H7 (cell line): ENCODE measurements around the gene PRKCE. TPM values are rescaled to one million over a fixed set of nuclear protein-coding genes. Genes with fewer than 3 reads are reported as not detected.
"Not testable (repeated sequence)": the region's sequence is repeated elsewhere in the genome, so short reads cannot be mapped to it uniquely, and the experiment has no call there.

Experiments used
- DNase-seq: peaks from one replicate; pipeline ENCODE4 v3.0.0; 2012
- H3K27me3 ChIP-seq: 2 replicates; pipeline ENCODE4 v1.6.0; 2011; ENCODE audit warnings: mild to moderate bottlenecking, low read length; ENCODE audit not compliant: control insufficient read depth, insufficient read depth
- H3K36me3 ChIP-seq: replicated peaks from 2 replicates; pipeline ENCODE4 v1.5.1; 2011; ENCODE audit warnings: low read length; ENCODE audit not compliant: control insufficient read depth, insufficient read depth
- H3K4me3 ChIP-seq: 2 replicates; pipeline ENCODE4 v1.5.1; 2011; ENCODE audit warnings: low read depth, mild to moderate bottlenecking, control low read depth, low read length, moderate library complexity; ENCODE audit not compliant: insufficient read depth
- total RNA-seq: library from RNA; depleted of rRNA; stranded (reverse); fragments of >200 nt; shearing (Covaris generic); gene quantifications from 2 replicates; pipeline ENCODE4 v1.2.3, GENCODE V29; 2014

PRKCE gene
- total RNA-seq, 1 experiment from 2014 or later, result 1.2 TPM

- Histone ChIP-seq H3K4me3 (no peak overlapping the region), H3K27me3 (no peaks in the 10 kb centered on the region), H3K36me3 (no peaks in the 10 kb centered on the region)
- peak; percentile 3 for DNase-seq
Measured at GRCh38 chr2:46198966-46199365, 547.5 kb downstream of the PRKCE start.

GRCh38 chr2:46200100-46200690 is 548.7 kb downstream of the PRKCE start:
- H3K4me3 ChIP-seq, result no peak overlapping the region
- DNase-seq, result peak; percentile 7
- H3K27me3 ChIP-seq, result no peaks in the 10 kb centered on the region
- no peaks in the 10 kb centered on the region for H3K36me3 ChIP-seq

DNA sequence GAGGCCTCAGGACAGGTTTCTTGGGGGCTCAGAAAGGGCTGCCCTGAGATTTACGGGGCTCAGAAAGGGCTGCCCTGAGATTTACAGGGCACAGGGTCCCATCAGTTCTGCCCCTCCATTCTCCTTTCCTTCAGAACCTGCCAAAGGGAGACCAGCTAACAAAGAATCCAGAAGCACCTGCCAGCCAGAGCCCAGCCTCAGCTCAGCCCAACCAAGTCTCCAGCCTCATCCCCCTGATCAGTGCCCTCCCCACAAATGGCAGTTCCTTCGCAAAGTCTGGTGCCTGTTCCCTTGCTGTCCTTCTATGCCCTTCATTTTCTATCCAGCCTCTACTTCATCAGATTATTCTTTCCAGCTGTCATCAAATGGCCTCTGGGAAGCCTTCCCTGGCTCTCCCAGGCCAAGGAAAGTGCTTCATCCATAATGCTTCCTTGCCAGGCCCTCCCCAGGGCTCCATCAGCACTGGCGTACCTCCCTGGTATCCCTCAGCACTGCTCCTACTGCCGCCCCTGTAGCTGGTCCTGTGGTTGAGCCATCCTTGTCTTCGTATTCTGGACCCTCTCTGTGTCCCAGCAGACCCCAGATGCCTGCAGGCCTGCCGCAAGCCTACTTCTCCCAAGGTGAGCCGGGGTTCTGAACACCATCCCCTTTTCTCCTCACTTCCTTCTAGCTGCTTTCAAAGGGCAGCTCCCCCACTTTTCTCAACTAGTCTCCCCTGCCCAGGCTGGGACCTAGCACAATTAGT is 549.6 kb downstream of the PRKCE start:
- peak; percentile 3 for DNase-seq
- H3K27me3 ChIP-seq, result no peaks in the 10 kb centered on the region
- H3K4me3 ChIP-seq, result no peak overlapping the region
- no peaks in the 10 kb centered on the region for H3K36me3 ChIP-seq

DNA sequence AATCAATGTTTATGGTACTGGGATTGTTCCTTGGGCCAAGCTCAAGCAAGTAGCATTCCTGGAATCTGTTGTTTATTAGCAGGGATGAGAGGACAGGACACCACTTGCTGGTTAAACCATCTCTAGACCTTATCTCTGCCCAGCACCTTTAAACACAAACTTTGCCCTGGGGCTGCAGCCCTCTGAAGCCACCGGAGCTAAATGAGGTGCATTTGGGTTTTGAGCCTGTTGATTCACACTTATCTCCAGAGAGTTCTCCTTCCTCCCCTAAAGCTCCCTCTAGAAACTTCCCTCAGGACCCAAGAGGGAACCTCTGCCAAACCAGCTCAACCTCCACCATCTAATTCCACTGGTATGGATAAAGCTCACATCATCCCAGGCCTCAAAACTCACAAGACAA is 551.0 kb downstream of the PRKCE start:
- no peak for DNase-seq
- H3K36me3 ChIP-seq, result no peaks in the 10 kb centered on the region

DNA sequence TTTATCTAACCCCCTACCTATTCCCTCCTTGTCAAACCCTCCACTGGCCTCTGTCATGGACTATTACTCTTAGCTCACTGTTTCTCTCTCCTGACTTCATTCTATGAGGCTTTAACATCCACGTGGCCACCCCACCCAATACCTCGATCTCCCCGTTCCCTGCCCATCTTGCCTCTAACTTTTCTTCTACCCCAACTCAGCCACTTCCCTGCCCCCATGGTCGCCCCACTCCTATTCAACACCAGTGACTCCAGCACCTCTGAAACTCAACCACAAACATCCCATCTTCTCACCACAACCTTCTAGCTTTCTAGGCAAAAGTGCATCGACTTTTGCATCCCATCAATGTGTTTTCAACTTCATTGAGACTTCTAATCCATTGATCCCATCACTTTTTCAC is 551.5 kb downstream of the PRKCE start:
- Histone ChIP-seq H3K36me3 (no peaks in the 10 kb centered on the region), H3K4me3 (no peak overlapping the region), H3K27me3 (no peaks in the 10 kb centered on the region)
- DNase-seq, result no peak

More for the DNA sequence above, 551.0 kb downstream of the PRKCE start:
- H3K27me3 ChIP-seq, result no peaks in the 10 kb centered on the region
- no peak overlapping the region for H3K4me3 ChIP-seq

DNA sequence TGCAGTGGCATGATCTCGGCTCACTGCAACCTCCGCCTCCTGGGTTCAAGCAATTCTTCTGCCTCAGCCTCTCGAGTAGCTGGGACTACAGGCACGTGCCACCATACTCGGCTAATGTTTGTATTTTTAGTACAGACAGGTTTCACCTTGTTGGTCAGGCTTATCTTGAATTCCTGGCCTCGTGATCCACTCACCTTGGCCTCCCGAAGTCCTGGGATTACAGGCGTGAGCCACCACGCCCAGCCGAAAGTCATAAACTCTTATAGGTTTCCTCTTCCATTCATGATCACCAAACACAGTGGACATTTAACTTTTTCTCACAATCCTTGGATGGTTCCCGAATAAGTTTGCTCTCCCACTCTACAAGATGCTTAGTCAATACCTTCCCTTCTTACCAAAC is 552.2 kb downstream of the PRKCE start:
- H3K36me3 ChIP-seq, DNase-seq, H3K4me3 ChIP-seq, H3K27me3 ChIP-seq: not testable (repeated sequence)

DNA sequence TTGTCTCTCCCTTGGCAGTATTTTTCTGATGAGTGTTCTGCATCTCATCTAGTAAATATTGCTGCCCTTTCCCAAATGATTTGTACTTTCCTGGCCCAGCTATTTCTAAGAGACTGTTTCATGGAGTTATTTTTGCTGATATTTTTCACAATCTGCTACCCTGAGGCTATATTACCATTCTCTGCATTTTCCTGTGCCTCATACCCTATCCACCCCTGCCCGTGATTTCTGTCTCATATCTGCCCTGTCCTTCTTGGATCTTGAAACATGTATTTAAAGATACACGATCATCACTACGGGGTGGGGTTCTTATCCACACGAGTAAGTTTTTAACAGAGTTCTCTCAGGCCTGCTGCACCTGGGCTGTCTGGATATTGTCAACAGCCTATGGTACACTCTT is 556.1 kb downstream of the PRKCE start:
- H3K36me3 ChIP-seq, result no peaks in the 10 kb centered on the region
- no peak overlapping the region for H3K4me3 ChIP-seq
- no peak for DNase-seq
- no peaks in the 10 kb centered on the region for H3K27me3 ChIP-seq

DNA sequence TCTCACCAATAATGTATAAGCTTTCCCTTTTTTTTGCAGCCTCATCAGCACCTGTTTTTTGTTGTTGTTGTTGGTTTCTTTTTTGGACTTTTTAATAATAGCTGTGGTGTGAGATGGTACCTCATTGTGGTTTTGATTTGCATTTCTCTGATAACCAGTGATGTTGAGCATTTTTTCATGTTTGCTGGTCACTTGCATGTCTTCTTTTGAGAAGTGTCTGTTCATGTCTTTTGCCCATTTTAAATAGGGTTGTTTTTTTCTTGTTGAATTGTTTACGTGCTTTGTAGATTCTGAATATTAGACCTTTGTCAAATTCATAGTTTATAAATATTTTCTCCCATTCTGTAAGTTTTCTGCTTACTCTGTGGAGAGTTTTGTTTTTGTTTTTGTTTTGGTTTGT is 557.3 kb downstream of the PRKCE start:
- no peaks in the 10 kb centered on the region for H3K36me3 ChIP-seq
- no peak overlapping the region for H3K4me3 ChIP-seq
- DNase-seq, result no peak
- no peaks in the 10 kb centered on the region for H3K27me3 ChIP-seq

- DNase-seq, result no peak
- no peaks in the 10 kb centered on the region for H3K27me3 ChIP-seq
- no peak overlapping the region for H3K4me3 ChIP-seq
Measured at GRCh38 chr2:46210063-46210462, 558.6 kb downstream of the PRKCE start.

DNA sequence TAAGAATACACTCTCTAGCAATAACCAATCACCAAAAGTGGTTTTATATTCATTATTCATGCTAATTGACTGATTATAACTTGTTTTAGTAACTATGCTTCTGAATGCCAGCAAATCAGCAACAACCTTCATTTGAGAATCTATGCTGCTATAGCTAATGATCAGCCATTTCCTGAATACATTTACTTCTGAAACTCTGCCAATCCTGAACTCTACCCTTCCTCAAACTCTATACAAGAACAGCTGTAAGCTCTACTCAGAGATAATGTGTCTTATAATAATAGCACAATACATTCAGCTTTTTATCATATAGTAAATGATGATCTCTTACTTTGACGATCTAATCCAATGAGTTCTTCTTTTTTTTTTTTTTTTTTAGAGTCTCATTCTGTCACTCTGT is 560.0 kb downstream of the PRKCE start:
- Histone ChIP-seq H3K36me3 (no peaks in the 10 kb centered on the region), H3K4me3 (no peak overlapping the region), H3K27me3 (no peaks in the 10 kb centered on the region)
- DNase-seq, result no peak

More at GRCh38 chr2:46210063-46210462, 558.6 kb downstream of the PRKCE start:
- H3K36me3 ChIP-seq, result no peaks in the 10 kb centered on the region

DNA sequence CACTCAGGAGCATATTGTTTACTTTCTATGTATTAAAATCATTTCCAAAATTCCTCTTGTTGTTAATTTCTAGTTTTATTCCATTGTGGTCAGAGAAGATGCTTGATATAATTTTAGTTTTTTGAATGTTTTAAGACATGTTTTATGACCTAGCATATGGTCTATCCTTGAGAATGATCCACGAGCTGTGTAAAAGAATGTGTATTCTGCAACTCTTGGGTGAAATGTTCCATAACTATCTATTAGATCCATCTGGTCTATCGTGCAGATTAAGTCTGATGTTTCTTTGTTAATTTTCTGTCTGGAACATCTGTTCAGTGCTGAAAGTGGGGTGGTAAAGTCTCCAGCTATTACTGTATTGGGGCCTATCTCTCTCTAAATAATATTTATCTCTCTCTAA is 562.4 kb downstream of the PRKCE start:
- no peaks in the 10 kb centered on the region for H3K27me3 ChIP-seq
- no peaks in the 10 kb centered on the region for H3K36me3 ChIP-seq
- DNase-seq, result no peak
- H3K4me3 ChIP-seq, result no peak overlapping the region

GRCh38 chr2:46216213-46216612 is 564.7 kb downstream of the PRKCE start:
- DNase-seq, result no peak
- H3K27me3 ChIP-seq, result no peaks in the 10 kb centered on the region
- H3K36me3 ChIP-seq, result no peaks in the 10 kb centered on the region
- no peak overlapping the region for H3K4me3 ChIP-seq

DNA sequence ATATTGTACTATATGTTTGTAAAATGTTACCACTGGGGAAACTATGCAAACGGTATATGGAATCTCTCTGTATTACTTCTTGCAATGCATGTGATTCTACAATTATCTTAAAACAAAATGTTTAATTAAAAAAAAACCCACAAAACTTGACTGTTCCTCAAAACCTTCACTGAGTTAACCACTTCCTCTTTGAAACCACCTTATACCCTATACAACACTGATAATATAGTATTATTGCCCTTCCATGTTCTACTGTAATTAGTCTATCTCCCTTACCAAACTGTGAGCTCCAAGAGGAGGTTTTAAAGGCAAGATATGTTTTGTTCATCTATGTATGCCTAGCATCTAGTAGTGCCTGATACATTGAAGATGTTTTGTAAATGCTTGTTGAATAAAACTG is 572.0 kb downstream of the PRKCE start:
- not testable (repeated sequence) for H3K27me3 ChIP-seq, H3K4me3 ChIP-seq, DNase-seq

GRCh38 chr2:46225150-46225625 is 573.7 kb downstream of the PRKCE start:
- Histone ChIP-seq H3K27me3 (no peaks in the 10 kb centered on the region), H3K36me3 (no peaks in the 10 kb centered on the region), H3K4me3 (no peak overlapping the region)
- DNase-seq, result no peak

More for the DNA sequence above, 572.0 kb downstream of the PRKCE start:
- not testable (repeated sequence) for H3K36me3 ChIP-seq

GRCh38 chr2:46225730-46226129 is 574.3 kb downstream of the PRKCE start:
- H3K27me3 ChIP-seq, result no peaks in the 10 kb centered on the region
- DNase-seq, result no peak
- H3K4me3 ChIP-seq, result no peak overlapping the region
- no peaks in the 10 kb centered on the region for H3K36me3 ChIP-seq
